Neural progenitor cell (in vitro differentiated cells): ENCODE measurements around the gene FAM118A. TPM values are rescaled to one million over a fixed set of nuclear protein-coding genes. Genes with fewer than 3 reads are reported as not detected.

Experiments used
- DNase-seq: peaks from one replicate; pipeline ENCODE4 v3.0.0-alpha.2; 2016; ENCODE audit warnings: low spot score
- H2AFZ ChIP-seq: fragments of 200-600 bp; sonication (generic); replicated peaks from 2 replicates; pipeline ENCODE4 v1.6.1; 2016; ENCODE audit warnings: antibody characterized with exemption
- H3F3A ChIP-seq: fragments of 200-600 bp; sonication (generic); 2 replicates; pipeline ENCODE4 v1.6.1; 2016; ENCODE audit warnings: antibody characterized with exemption, low read depth
- H3K27ac ChIP-seq: fragments of 200-600 bp; sonication (generic); 2 replicates; pipeline ENCODE4 v1.5.1; 2016; ENCODE audit warnings: mild to moderate bottlenecking
- H3K27me3 ChIP-seq: fragments of 200-600 bp; sonication (generic); 2 replicates; pipeline ENCODE4 v1.6.1; 2016; ENCODE audit warnings: mild to moderate bottlenecking, moderate library complexity
- H3K36me3 ChIP-seq: fragments of 200-600 bp; sonication (generic); 2 replicates; pipeline ENCODE4 v1.5.1; 2016
- H3K4me1 ChIP-seq: fragments of 200-600 bp; sonication (generic); 2 replicates; pipeline ENCODE4 v1.6.1; 2016; ENCODE audit warnings: mixed run types
- H3K4me2 ChIP-seq: fragments of 200-600 bp; sonication (generic); 2 replicates; pipeline ENCODE4 v1.6.1; 2016
- H3K4me3 ChIP-seq: fragments of 200-600 bp; sonication (generic); 2 replicates; pipeline ENCODE4 v1.5.1; 2016
- H3K79me2 ChIP-seq: fragments of 200-600 bp; sonication (generic); 2 replicates; pipeline ENCODE4 v1.6.1; 2016; ENCODE audit warnings: low read depth
- H3K9ac ChIP-seq: fragments of 200-600 bp; sonication (generic); 2 replicates; pipeline ENCODE4 v1.6.1; 2016
- H3K9me3 ChIP-seq: fragments of 200-600 bp; sonication (generic); 2 replicates; pipeline ENCODE4 v1.5.1; 2016; ENCODE audit warnings: low read depth
- H4K20me1 ChIP-seq: fragments of 200-600 bp; sonication (generic); 2 replicates; pipeline ENCODE4 v1.6.1; 2016; ENCODE audit warnings: low read depth
- H3K27ac Mint-ChIP-seq: 3 replicates; pipeline ENCODE4 v1.8.0; 2021; ENCODE audit warnings: mixed read lengths
- H3K27me3 Mint-ChIP-seq: 2 replicates; pipeline ENCODE4 v1.8.0; 2022; ENCODE audit warnings: low read depth, mild to moderate bottlenecking, inconsistent platforms, moderate library complexity, mixed read lengths; ENCODE audit not compliant: insufficient read depth
- H3K36me3 Mint-ChIP-seq: 3 replicates; pipeline ENCODE4 v1.8.0; 2021; ENCODE audit warnings: mixed read lengths
- H3K4me1 Mint-ChIP-seq: 3 replicates; pipeline ENCODE4 v1.8.0; 2021; ENCODE audit warnings: mixed read lengths
- H3K4me3 Mint-ChIP-seq: 3 replicates; pipeline ENCODE4 v1.8.0; 2021; ENCODE audit warnings: mild to moderate bottlenecking, moderate library complexity, mixed read lengths
- H3K9me3 Mint-ChIP-seq: 3 replicates; pipeline ENCODE4 v1.8.0; 2020; ENCODE audit warnings: mixed read lengths
- CTCF ChIP-seq: fragments of 200-600 bp; sonication (generic); IDR thresholded peaks from 2 replicates; pipeline ENCODE4 v1.5.1; 2017; ENCODE audit warnings: antibody characterized with exemption, mild to moderate bottlenecking
- EZH2 ChIP-seq: fragments of 200-600 bp; sonication (generic); IDR thresholded peaks from 2 replicates; pipeline ENCODE4 v1.6.1; 2017; ENCODE audit warnings: antibody characterized with exemption, mild to moderate bottlenecking, moderate library complexity
- EZH2phosphoT487 ChIP-seq: fragments of 200-600 bp; sonication (generic); IDR thresholded peaks from 2 replicates; pipeline ENCODE4 v1.6.1; 2017; ENCODE audit warnings: antibody characterized with exemption
- total RNA-seq: library from RNA; depleted of rRNA; stranded (reverse); fragments of >200 nt; gene quantifications from 2 replicates; pipeline ENCODE4 v1.2.3, GENCODE V29; 2015; ENCODE audit warnings: low replicate concordance

FAM118A gene
- total RNA-seq, 1 donor from 2014 or later = 75.1 TPM

- no peaks in the 10 kb centered on the region for H3K9me3 ChIP-seq
- Mint-ChIP-seq H3K4me3 (peak overlapping the region; percentile 73), H3K9me3 (no peaks in the 10 kb centered on the region), H3K36me3 (no peaks in the 10 kb centered on the region), H3K27me3 (peaks cover 48% of the 10 kb centered on the region), H3K4me1 (peaks cover 17% of the 10 kb centered on the region), H3K27ac (no peak overlapping the region)
- H3K4me3 ChIP-seq = peak overlapping the region; percentile 67
- peaks cover 11% of the 10 kb centered on the region for H3K4me1 ChIP-seq
- H3F3A ChIP-seq = peaks cover 4% of the 10 kb centered on the region
- no peaks in the 10 kb centered on the region for H4K20me1 ChIP-seq
- peak overlapping the region; percentile 98 for H2AFZ ChIP-seq
- H3K27ac ChIP-seq = no peak overlapping the region
- DNase-seq = peak; percentile 64
- H3K4me2 ChIP-seq = peak overlapping the region; percentile 98
- H3K9ac ChIP-seq = no peak overlapping the region
- H3K79me2 ChIP-seq = no peaks in the 10 kb centered on the region
- no peak for TF ChIP-seq EZH2phosphoT487
- TF ChIP-seq CTCF = peak; percentile 36
- TF ChIP-seq EZH2 = peak; percentile 1
- H3K27me3 ChIP-seq = peaks cover 56% of the 10 kb centered on the region
- H3K36me3 ChIP-seq = no peaks in the 10 kb centered on the region
Measured at GRCh38 chr22:45285263-45286058, 24.3 kb upstream of the FAM118A start.

GRCh38 chr22:45286854-45287551, 22.7 kb upstream of the FAM118A start:
- no peak for DNase-seq
- H3K4me3 Mint-ChIP-seq = no peak overlapping the region
- no peak overlapping the region for H3K4me3 ChIP-seq
- peaks cover 61% of the 10 kb centered on the region for H3K27me3 ChIP-seq
- TF ChIP-seq EZH2phosphoT487 (no peak), EZH2 (no peak), CTCF (no peak)
- H3K36me3 ChIP-seq = no peaks in the 10 kb centered on the region
- H3K9ac ChIP-seq = no peak overlapping the region
- no peak overlapping the region for H3K27ac Mint-ChIP-seq
- peaks cover 4% of the 10 kb centered on the region for H3F3A ChIP-seq
- H3K36me3 Mint-ChIP-seq = no peaks in the 10 kb centered on the region
- no peaks in the 10 kb centered on the region for H3K9me3 Mint-ChIP-seq
- no peaks in the 10 kb centered on the region for H3K79me2 ChIP-seq
- H3K9me3 ChIP-seq = no peaks in the 10 kb centered on the region
- no peak overlapping the region for H2AFZ ChIP-seq
- peaks cover 40% of the 10 kb centered on the region for H3K27me3 Mint-ChIP-seq
- no peaks in the 10 kb centered on the region for H4K20me1 ChIP-seq
- no peak overlapping the region for H3K4me2 ChIP-seq
- H3K4me1 Mint-ChIP-seq = peaks cover 17% of the 10 kb centered on the region
- H3K4me1 ChIP-seq = peaks cover 16% of the 10 kb centered on the region
- H3K27ac ChIP-seq = no peak overlapping the region

GRCh38 chr22:45290410-45290936, 19.3 kb upstream of the FAM118A start:
- H3K4me3 Mint-ChIP-seq = no peak overlapping the region
- DNase-seq = peak; percentile 69
- Histone ChIP-seq H2AFZ (no peak overlapping the region), H3K4me1 (peaks cover 10% of the 10 kb centered on the region), H3K36me3 (no peaks in the 10 kb centered on the region), H3K4me3 (no peak overlapping the region), H3K9me3 (no peaks in the 10 kb centered on the region), H3K79me2 (no peaks in the 10 kb centered on the region), H3K27ac (no peak overlapping the region), H4K20me1 (no peaks in the 10 kb centered on the region), H3K4me2 (no peak overlapping the region), H3K27me3 (peaks cover 26% of the 10 kb centered on the region), H3K9ac (no peak overlapping the region), H3F3A (no peaks in the 10 kb centered on the region)
- no peak overlapping the region for H3K27ac Mint-ChIP-seq
- H3K27me3 Mint-ChIP-seq = peaks cover 20% of the 10 kb centered on the region
- no peak for TF ChIP-seq CTCF
- no peak for TF ChIP-seq EZH2
- TF ChIP-seq EZH2phosphoT487 = no peak
- no peaks in the 10 kb centered on the region for H3K36me3 Mint-ChIP-seq
- H3K9me3 Mint-ChIP-seq = no peaks in the 10 kb centered on the region
- H3K4me1 Mint-ChIP-seq = peaks cover 12% of the 10 kb centered on the region
